C4-2B (cell line): ENCODE measurements around the gene GID8.

Experiments used
- H3K27ac ChIP-seq: fragments of 450-650 bp; 2 replicates; pipeline ENCODE4 v1.5.1; 2017
- ZFX ChIP-seq: fragments of 450-650 bp; IDR thresholded peaks from 2 replicates; pipeline ENCODE4 v1.6.1; 2017
- TF ChIP-seq, protein P1 (sequence below): fragments of 450-650 bp; conservative IDR thresholded peaks from 2 replicates; pipeline ENCODE4 v1.5.1; 2017; ENCODE audit warnings: mild to moderate bottlenecking

The GID8 gene

DNA sequence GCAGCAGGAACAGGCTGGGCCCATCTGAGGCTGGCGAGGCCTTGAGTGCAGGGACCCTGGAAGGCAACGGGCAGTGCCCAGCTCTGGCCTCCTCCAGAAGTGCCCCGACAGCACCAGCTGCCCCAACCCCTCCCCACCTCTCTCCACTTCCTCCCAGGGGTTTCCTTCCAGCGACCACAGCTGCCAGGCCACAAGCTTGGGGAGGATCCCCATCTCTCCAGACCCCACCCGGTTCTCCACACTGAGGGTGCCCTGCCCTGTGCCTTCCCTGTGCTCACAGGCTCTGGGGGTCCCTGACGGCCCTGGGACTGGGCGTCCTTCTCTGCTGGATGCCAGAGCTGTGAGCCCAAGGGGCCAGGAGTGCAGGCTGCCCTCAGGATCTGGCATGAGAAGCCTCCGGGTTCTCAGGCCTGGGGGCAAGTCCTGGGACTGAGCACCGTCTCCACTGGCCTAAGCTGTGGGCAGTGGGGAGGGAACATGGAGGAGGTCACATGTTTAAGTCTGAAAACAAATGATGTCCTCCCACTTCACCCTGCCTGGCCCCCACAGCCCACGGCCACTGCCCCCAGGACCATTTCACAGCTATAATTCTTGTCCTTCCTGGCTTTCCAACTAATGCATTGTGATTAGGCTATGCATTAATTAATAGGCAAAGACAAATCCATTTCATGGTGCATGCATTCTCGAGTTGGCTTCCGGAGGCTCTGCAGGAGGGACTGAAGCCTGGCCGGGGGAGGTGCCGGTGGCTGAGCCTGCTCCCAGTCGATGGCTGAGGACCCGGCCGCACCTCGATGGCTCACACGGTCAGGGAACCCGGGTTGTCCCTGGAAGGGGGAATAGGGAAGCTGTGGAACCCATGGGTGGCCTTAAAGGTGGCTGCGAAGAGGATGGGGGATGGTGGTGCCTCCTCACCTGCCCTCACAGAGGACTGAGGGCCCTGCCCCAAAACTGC lies 44.5 kb downstream of the GID8 start:
- no peak for TF ChIP-seq ZFX
- TF ChIP-seq, protein P1, sequence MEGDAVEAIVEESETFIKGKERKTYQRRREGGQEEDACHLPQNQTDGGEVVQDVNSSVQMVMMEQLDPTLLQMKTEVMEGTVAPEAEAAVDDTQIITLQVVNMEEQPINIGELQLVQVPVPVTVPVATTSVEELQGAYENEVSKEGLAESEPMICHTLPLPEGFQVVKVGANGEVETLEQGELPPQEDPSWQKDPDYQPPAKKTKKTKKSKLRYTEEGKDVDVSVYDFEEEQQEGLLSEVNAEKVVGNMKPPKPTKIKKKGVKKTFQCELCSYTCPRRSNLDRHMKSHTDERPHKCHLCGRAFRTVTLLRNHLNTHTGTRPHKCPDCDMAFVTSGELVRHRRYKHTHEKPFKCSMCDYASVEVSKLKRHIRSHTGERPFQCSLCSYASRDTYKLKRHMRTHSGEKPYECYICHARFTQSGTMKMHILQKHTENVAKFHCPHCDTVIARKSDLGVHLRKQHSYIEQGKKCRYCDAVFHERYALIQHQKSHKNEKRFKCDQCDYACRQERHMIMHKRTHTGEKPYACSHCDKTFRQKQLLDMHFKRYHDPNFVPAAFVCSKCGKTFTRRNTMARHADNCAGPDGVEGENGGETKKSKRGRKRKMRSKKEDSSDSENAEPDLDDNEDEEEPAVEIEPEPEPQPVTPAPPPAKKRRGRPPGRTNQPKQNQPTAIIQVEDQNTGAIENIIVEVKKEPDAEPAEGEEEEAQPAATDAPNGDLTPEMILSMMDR: no peak

DNA sequence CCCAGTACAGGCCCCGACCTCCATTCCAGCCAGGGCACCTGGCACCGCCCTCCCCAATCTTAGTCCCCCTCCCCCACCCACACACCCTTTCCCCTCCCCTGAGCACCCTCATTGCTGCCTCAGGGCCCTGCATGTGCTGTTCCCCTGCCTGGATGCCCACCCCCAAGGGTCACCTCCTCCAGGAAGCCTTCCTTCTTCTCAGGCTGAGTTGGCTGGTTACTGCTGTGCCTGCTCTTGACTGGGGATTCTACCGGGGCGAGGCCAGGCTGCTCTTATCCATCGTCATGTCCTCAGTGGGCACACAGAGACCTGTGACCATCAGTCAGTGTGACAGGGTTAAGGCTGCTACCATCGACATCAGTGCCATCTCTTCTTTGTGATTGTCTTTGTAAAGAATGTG lies 45.3 kb downstream of the GID8 start:
- no peak overlapping the region for H3K27ac ChIP-seq
- TF ChIP-seq ZFX: no peak
- TF ChIP-seq, protein P1: no peak

More for the DNA sequence above, 44.5 kb downstream of the GID8 start:
- H3K27ac ChIP-seq: no peak overlapping the region

DNA sequence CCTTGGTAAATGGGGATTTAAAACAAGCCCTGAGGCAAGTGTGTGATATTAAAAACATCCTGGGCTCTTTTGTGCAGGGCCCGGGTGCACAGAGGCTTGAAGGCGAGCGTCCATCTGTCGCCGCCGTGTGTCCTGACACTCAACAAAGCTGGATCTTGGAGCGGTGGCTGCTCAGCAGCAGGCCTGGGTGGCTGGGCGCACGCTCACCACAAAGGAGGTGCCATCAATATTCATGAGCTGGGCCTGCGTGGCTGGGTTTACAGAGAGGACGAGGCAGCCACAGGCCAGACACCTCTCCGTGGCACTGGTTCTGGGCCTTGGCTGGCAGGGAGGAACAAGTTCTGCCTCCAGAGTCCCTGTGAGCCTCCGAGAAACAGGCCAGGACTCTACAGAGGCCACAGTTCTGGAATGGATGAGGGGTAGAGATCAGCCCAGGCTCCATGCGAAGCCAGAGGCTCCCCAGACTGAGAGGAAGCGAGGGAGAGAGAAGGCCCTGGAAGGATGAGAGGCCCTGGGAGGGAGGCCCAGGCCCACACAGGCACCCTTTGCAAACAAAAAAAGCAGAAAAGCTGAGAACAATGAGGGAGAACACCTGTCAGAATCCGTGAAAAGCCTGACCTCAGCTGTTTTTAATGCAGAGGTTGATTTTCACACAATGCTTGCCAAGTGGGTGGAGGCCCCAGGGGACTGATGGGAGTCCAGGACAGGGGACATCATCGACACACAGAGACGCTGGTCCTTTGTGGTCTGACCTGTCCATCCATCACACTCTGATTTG lies 46.9 kb downstream of the GID8 start:
- H3K27ac ChIP-seq: no peak overlapping the region
- TF ChIP-seq, protein P1: no peak
- no peak for TF ChIP-seq ZFX

DNA sequence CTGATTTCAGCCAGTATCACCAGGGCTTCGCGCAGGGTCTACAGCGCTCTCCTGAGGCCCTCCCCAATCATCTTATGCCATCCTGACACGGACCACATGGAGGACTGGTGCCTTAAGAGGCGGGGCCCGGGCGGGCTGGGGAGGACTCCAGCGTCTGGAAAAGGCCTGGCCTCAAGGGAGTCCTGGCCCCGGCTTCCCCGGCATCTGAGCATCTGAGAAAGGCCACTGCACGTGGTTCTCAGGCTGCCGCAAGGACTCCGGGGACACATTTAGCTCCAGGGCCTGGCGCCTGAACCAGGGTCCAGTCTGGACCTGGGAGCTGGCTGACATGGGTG lies 47.5 kb downstream of the GID8 start:
- TF ChIP-seq, protein P1: no peak
- TF ChIP-seq ZFX: no peak
- no peak overlapping the region for H3K27ac ChIP-seq

DNA sequence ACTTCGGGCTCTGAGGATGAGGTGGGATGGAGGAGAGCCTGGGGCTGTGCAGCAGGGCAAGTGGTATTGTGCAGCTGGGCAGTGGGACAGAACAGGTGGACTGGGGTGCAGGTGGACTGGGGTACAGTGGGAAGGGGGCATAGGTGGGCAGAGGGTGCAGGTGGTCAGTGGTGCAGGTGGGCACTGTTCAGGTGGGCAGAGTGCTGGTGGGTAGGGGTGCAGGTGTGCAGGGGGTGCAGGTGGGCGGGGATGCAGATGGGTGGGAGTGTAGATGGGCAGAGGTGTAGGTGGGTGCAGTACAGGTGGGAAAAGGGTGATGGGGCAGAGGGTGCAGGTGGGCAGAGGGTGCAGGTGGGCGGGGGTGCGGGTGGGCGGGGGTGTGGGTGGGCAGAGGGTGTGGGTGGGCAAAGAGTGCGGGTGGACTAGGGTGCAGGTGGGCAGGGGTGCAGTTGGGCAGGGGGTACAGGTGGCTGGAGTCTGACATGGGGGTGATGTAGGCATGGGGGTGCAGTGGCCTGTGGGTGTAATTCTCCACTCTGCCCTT lies 48.4 kb downstream of the GID8 start:
- no peak for TF ChIP-seq ZFX
- TF ChIP-seq, protein P1: no peak
- no peak overlapping the region for H3K27ac ChIP-seq

DNA sequence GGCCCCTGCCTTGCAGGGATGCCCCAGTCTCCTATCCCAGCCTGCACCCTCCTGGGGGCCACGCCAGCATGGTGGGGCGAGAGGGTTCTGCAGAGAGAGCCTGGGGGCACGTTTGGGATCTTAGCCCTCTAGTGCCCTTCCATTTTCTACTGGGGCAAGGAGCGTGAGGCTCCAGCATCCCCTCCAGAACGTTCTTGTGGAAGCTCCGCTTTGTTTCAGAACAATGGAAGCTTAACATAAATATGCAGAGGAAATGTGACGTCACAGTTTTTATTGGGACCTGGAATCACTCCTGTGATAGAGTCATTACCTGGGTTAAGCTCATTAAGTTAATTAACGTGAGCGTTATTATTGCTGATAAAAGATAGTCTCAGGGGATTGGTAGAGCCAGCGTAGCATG lies 49.2 kb downstream of the GID8 start:
- H3K27ac ChIP-seq: no peak overlapping the region
- TF ChIP-seq, protein P1: no peak
- TF ChIP-seq ZFX: no peak

DNA sequence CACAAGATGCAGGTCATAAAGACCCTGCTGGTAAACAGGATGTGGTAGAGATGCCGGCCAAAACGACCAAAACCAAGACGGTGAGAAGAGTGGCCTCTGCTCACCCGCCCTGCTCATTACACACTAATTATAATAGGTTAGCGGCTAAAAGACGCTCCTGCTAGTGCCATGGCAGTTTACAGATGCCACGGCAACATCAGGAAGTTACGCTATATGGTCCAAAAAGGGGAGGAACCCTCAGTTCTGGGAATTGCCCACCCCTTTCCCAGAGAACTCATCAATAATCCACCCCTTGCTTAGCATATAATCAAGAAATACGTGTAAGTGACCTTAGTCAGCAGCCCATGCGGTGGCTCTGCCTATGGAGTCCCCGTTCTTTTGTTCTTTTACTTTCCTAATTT lies 51.3 kb downstream of the GID8 start:
- TF ChIP-seq, protein P1: no peak
- TF ChIP-seq ZFX: no peak
- no peak overlapping the region for H3K27ac ChIP-seq
